Panc1 (cell line): ENCODE measurements around the gene CFAP58. TPM values are rescaled to one million over a fixed set of nuclear protein-coding genes. Genes with fewer than 3 reads are reported as not detected.
A peak's percentile ranks its signal among the peaks of the same experiment; 100 is the strongest.

Source experiments
- ATAC-seq: fragments of 200-7000 bp; cut with Tn5 transposase; 2 replicates; pipeline ENCODE4 v1.9.1; 2020; ENCODE audit warnings: mild to moderate bottlenecking, moderate library complexity
- BruUV-seq: library from RNA; stranded (reverse); fragments of 400-500 nt; replicated peaks from 2 replicates; lab custom pipeline; 2021; lab: Mats Ljungman, UMichigan
- CTCF ChIA-PET: fragments of 300-600 bp; sonication (Branson Sonifier 250); formaldehyde crosslinking; loops from one replicate; lab custom pipeline; 2022; ENCODE audit warnings: antibody characterized with exemption; lab: Charles Lee
- POLR2A ChIA-PET: fragments of 300-600 bp; sonication (Branson Sonifier 250); formaldehyde crosslinking; loops from one replicate; lab custom pipeline; 2022; ENCODE audit warnings: antibody characterized with exemption; lab: Charles Lee
- DNase-seq: peaks from one replicate; pipeline ENCODE4 v3.0.0-alpha.2; 2010; ENCODE audit warnings: low read depth, low spot score
- H3K27ac ChIP-seq: 2 replicates; pipeline ENCODE4 v1.5.1; 2011; ENCODE audit warnings: mild to moderate bottlenecking, low read length, inconsistent platforms
- H3K27me3 ChIP-seq: fragments of 200-500 bp; sonication (Bioruptor generic); 2 replicates; pipeline ENCODE4 v1.6.0; 2014; ENCODE audit warnings: low read length, inconsistent platforms; ENCODE audit not compliant: control insufficient read depth, insufficient read depth
- H3K36me3 ChIP-seq: fragments of 200-500 bp; sonication (Bioruptor generic); 2 replicates; pipeline ENCODE4 v1.5.1; 2014; ENCODE audit warnings: inconsistent platforms, mild to moderate bottlenecking, low read length, moderate library complexity; ENCODE audit not compliant: control insufficient read depth, insufficient read depth
- H3K4me1 ChIP-seq: 2 replicates; pipeline ENCODE4 v1.5.1; 2011; ENCODE audit warnings: inconsistent platforms, mild to moderate bottlenecking, low read length, moderate library complexity; ENCODE audit not compliant: control insufficient read depth, insufficient read depth
- H3K4me3 ChIP-seq, 2 experiments: 2 replicates each; pipeline ENCODE4 v1.5.1; 2011 to 2012; ENCODE audit warnings: low read depth in 2 of 2, low read length in 2 of 2, mild to moderate bottlenecking in 2 of 2, inconsistent platforms in 1 of 2, moderate library complexity in 1 of 2
- H3K9me3 ChIP-seq: fragments of 200-500 bp; sonication (Bioruptor generic); 2 replicates; pipeline ENCODE4 v1.5.1; 2014; ENCODE audit warnings: low read depth, mild to moderate bottlenecking, inconsistent platforms, low read length, moderate library complexity; ENCODE audit not compliant: control insufficient read depth, insufficient read depth
- POLR2AphosphoS5 ChIP-seq: IDR thresholded peaks from 2 replicates; pipeline ENCODE4 v1.6.1; 2012; ENCODE audit warnings: mild to moderate bottlenecking, low read depth, low read length, moderate library complexity
- SIN3A ChIP-seq: IDR thresholded peaks from 2 replicates; pipeline ENCODE4 v1.6.1; 2012; ENCODE audit warnings: low read depth, mild to moderate bottlenecking, low read length, moderate library complexity, borderline replicate concordance; ENCODE audit not compliant: insufficient read depth
- TCF7L2 ChIP-seq: IDR thresholded peaks from 2 replicates; pipeline ENCODE4 v1.6.1; 2011; ENCODE audit warnings: mild to moderate bottlenecking, low read depth, low read length, inconsistent platforms
- in situ Hi-C: cut with HindIII; loops from 2 replicates; pipeline ENCODE4 v1.10.0; 2016; ENCODE audit warnings: low sequenced_read_pairs, low pct_unique_long_range_greater_than_20kb
- intact Hi-C: fragments of 100-400 bp; cut with micrococcal nuclease; formaldehyde crosslinking; loops from one replicate; pipeline ENCODE4 v1.10.0; 2022; ENCODE audit not compliant: unreplicated experiment
- total RNA-seq: library from RNA; stranded (reverse); gene quantifications from one replicate; pipeline ENCODE4 v1.2.1, GENCODE V29; 2021; ENCODE audit not compliant: unreplicated experiment
- TF ChIP-seq, protein P1 (sequence below): fragments of 450-650 bp; IDR thresholded peaks from 2 replicates; pipeline ENCODE4 v1.5.1; 2017; ENCODE audit warnings: mild to moderate bottlenecking
- TF ChIP-seq, protein P2 (sequence below), 2 experiments: IDR thresholded peaks; 2 replicates each; pipeline ENCODE4 v1.6.1; 2011 to 2012; ENCODE audit warnings: low read depth in 2 of 2, control low read depth in 1 of 2, low read length in 1 of 2, mild to moderate bottlenecking in 1 of 2, moderate library complexity in 1 of 2; ENCODE audit not compliant: insufficient read depth in 1 of 2

CFAP58 gene
- total RNA-seq, 1 experiment from 2014 or later, result 2.0 TPM

DNA sequence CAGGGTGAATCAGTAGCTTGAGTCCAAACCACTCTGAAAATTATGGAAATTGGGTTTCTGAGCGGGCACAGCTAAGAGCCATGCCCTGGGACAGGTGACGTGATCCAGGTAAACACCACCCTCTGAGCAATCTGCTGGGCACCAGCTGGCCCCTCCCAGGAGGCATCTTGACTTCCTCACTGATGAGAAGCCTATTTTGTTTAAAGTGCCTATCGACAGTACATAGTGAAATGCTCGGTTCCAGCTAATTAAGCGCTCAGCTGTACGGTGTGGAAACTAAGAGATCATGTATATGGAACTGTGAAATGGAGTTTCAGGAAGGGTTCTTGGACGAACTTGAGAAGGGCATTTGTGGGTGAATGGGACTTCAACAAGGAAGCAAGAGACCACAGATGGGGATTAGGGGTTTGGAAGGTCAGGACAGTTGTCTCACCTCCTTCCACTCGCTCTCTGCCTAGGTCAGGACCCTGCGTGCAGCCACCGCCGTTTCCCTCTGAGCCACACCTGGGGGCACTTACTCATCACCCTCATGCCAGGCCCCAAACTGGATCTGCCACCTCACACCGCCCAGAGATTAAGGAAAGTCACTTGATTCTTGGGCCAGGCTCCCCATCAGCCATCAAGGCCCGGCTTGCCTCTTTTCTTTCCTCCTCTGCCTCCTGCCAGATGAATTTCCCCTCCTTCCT, 18.5 kb upstream of the CFAP58 start:
- ATAC-seq (no peak), DNase-seq (no peak)
- intact Hi-C loops, result no loop called here
- Histone ChIP-seq H3K36me3 (peaks cover 4% of the 10 kb centered on the region; the same call in 1 of the 2 replicates), H3K4me3 (peak overlapping the region; percentile 83 to 86), H3K27me3 (no peaks in the 10 kb centered on the region), H3K27ac (peak overlapping the region; percentile 98), H3K4me1 (peaks cover 70% of the 10 kb centered on the region), H3K9me3 (no peaks in the 10 kb centered on the region)
- BruUV-seq, result no TSS peak
- POLR2A ChIA-PET, result interaction anchor here (0.6 kb wide), 2 partner anchors 21 to 574 kb away, joined by 3 to 5 read pairs; no protein-coding TSS in a partner anchor
- CTCF ChIA-PET, result no interaction called here
- TF ChIP-seq, protein P1, sequence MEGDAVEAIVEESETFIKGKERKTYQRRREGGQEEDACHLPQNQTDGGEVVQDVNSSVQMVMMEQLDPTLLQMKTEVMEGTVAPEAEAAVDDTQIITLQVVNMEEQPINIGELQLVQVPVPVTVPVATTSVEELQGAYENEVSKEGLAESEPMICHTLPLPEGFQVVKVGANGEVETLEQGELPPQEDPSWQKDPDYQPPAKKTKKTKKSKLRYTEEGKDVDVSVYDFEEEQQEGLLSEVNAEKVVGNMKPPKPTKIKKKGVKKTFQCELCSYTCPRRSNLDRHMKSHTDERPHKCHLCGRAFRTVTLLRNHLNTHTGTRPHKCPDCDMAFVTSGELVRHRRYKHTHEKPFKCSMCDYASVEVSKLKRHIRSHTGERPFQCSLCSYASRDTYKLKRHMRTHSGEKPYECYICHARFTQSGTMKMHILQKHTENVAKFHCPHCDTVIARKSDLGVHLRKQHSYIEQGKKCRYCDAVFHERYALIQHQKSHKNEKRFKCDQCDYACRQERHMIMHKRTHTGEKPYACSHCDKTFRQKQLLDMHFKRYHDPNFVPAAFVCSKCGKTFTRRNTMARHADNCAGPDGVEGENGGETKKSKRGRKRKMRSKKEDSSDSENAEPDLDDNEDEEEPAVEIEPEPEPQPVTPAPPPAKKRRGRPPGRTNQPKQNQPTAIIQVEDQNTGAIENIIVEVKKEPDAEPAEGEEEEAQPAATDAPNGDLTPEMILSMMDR, result no peak
- TF ChIP-seq, protein P2, sequence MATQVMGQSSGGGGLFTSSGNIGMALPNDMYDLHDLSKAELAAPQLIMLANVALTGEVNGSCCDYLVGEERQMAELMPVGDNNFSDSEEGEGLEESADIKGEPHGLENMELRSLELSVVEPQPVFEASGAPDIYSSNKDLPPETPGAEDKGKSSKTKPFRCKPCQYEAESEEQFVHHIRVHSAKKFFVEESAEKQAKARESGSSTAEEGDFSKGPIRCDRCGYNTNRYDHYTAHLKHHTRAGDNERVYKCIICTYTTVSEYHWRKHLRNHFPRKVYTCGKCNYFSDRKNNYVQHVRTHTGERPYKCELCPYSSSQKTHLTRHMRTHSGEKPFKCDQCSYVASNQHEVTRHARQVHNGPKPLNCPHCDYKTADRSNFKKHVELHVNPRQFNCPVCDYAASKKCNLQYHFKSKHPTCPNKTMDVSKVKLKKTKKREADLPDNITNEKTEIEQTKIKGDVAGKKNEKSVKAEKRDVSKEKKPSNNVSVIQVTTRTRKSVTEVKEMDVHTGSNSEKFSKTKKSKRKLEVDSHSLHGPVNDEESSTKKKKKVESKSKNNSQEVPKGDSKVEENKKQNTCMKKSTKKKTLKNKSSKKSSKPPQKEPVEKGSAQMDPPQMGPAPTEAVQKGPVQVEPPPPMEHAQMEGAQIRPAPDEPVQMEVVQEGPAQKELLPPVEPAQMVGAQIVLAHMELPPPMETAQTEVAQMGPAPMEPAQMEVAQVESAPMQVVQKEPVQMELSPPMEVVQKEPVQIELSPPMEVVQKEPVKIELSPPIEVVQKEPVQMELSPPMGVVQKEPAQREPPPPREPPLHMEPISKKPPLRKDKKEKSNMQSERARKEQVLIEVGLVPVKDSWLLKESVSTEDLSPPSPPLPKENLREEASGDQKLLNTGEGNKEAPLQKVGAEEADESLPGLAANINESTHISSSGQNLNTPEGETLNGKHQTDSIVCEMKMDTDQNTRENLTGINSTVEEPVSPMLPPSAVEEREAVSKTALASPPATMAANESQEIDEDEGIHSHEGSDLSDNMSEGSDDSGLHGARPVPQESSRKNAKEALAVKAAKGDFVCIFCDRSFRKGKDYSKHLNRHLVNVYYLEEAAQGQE (IDR thresholded peaks at IDR 0.05; ENCODE audit: insufficient read depth in 1 of 2, low read depth in 2 of 2, low read length in 1 of 2), result no peak
- TF ChIP-seq POLR2AphosphoS5 (no peak), SIN3A (no peak), TCF7L2 (no peak)
- in situ Hi-C loops, result no loop called here

DNA sequence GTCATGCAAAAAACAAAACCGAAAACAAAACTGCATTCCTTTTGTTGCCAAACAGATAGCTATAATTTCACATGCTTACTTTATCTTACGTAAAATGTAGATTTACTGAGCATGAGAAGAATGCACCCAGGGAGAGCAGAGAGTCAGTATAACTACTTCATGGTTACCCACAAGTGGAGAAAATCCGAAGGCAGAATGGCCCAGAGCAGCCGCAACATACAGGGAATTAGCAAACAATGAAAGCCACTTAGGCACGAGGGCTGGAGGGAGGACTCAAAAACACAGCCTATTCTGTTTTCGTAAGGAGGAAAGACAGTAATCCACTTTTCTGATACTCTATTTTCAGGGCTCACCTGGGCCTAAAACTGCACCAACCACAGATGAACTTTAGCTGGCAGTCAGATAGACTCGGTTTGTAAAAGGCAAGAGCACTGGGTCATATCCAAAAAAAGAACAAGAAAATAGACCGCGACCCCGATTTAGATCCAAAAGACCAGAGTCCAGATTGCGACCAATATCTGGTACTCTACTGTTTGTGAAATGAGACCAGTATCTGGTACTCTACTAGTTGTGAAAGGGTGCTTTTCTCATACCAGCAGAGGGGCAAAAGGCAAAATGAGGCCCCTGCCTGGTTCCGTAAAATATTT, 16.7 kb upstream of the CFAP58 start:
- Histone ChIP-seq H3K27ac (peak overlapping the region; percentile 99), H3K4me1 (peaks cover 64% of the 10 kb centered on the region), H3K9me3 (no peaks in the 10 kb centered on the region), H3K4me3 (peak overlapping the region; percentile 83 to 86), H3K27me3 (no peaks in the 10 kb centered on the region), H3K36me3 (peaks cover 4% of the 10 kb centered on the region; the same call in 1 of the 2 replicates)
- ChIA-PET POLR2A (no interaction called here), CTCF (interaction anchor here (0.6 to 0.9 kb wide), 2 partner anchors 13 to 108 kb away, joined by 3 to 4 read pairs; no protein-coding TSS in a partner anchor)
- in situ Hi-C loops (no loop called here), intact Hi-C loops (no loop called here)
- TF ChIP-seq, protein P1, result no peak
- no peak; the same call in 1 of the 2 replicates for TF ChIP-seq POLR2AphosphoS5
- TF ChIP-seq SIN3A, result no peak
- TF ChIP-seq, protein P2 (IDR thresholded peaks at IDR 0.05; ENCODE audit: insufficient read depth in 1 of 2, low read depth in 2 of 2, low read length in 1 of 2), result no peak
- TF ChIP-seq TCF7L2, result no peak
- ATAC-seq, result no peak
- no peak for DNase-seq
- BruUV-seq, result TSS peak; percentile 84
